NT2/D1 (cell line): ENCODE measurements around the gene EPHA6.

ENCODE experiments used
- DNase-seq: peaks from one replicate; pipeline ENCODE4 v3.0.0-alpha.2; 2011; ENCODE audit warnings: low read depth, low spot score
- H3K27me3 ChIP-seq: 2 replicates; pipeline ENCODE4 v1.6.0; 2011; ENCODE audit warnings: mild to moderate bottlenecking; ENCODE audit not compliant: insufficient read length, insufficient read depth
- H3K36me3 ChIP-seq: 2 replicates; pipeline ENCODE4 v1.6.1; 2011; ENCODE audit warnings: mild to moderate bottlenecking, low read length, mixed read lengths; ENCODE audit not compliant: insufficient read depth, insufficient read length
- H3K4me1 ChIP-seq: 2 replicates; pipeline ENCODE4 v1.5.1; 2011; ENCODE audit not compliant: insufficient read depth, insufficient read length
- H3K4me3 ChIP-seq: 2 replicates; pipeline ENCODE4 v1.5.1; 2011; ENCODE audit warnings: low read depth; ENCODE audit not compliant: insufficient read length
- H3K9ac ChIP-seq: 2 replicates; pipeline ENCODE4 v1.6.0; 2011; ENCODE audit warnings: low read depth; ENCODE audit not compliant: insufficient read length
- H3K9me3 ChIP-seq: 2 replicates; pipeline ENCODE4 v1.5.1; 2011; ENCODE audit warnings: mild to moderate bottlenecking, low read length; ENCODE audit not compliant: insufficient read depth
- SUZ12 ChIP-seq: IDR thresholded peaks from 2 replicates; pipeline ENCODE4 v1.6.1; 2011; ENCODE audit not compliant: insufficient read length, insufficient read depth; ENCODE audit errors: extremely low read depth
- YY1 ChIP-seq: IDR thresholded peaks from 2 replicates; pipeline ENCODE4 v1.6.1; 2011; ENCODE audit not compliant: insufficient read length, insufficient read depth
- ZNF274 ChIP-seq: IDR thresholded peaks from 2 replicates; pipeline ENCODE4 v1.6.1; 2011; ENCODE audit warnings: mild to moderate bottlenecking, low read depth, low read length

Gene EPHA6

GRCh38 chr3:96813820-96814650, at the start of gene EPHA6:
Gene EPHA6, plus strand, starts transcription at chr3:96814594.
- peak within 1 kb of the TSS; percentile 89 for H3K4me3 ChIP-seq
- no peak for TF ChIP-seq YY1
- no peak for TF ChIP-seq ZNF274
- no peaks in the 10 kb centered on the region for H3K4me1 ChIP-seq
- H3K9ac ChIP-seq: peak within 1 kb of the TSS; percentile 83
- no peaks in the 10 kb centered on the region for H3K9me3 ChIP-seq
- DNase-seq: peak; percentile 40
- peaks cover 39% of the 10 kb centered on the region for H3K27me3 ChIP-seq
- no peaks in the 10 kb centered on the region for H3K36me3 ChIP-seq

- peaks cover 21% of the 10 kb centered on the region for H3K9me3 ChIP-seq
- no peaks in the 10 kb centered on the region for H3K4me1 ChIP-seq
- DNase-seq: no peak
- no peaks in the 10 kb centered on the region for H3K27me3 ChIP-seq
- no peak overlapping the region for H3K4me3 ChIP-seq
- no peaks in the 10 kb centered on the region for H3K36me3 ChIP-seq
- no peak overlapping the region for H3K9ac ChIP-seq
- no peak for TF ChIP-seq ZNF274
- no peak for TF ChIP-seq YY1
- TF ChIP-seq SUZ12: no peak
These were observed 37.6 kb upstream of the EPHA6 start for GRCh38 chr3:96776818-96777217.

- Histone ChIP-seq H3K9me3 (peaks cover 9% of the 10 kb centered on the region; the same call in 1 of the 2 replicates), H3K27me3 (no peaks in the 10 kb centered on the region), H3K4me1 (no peaks in the 10 kb centered on the region), H3K4me3 (no peak overlapping the region), H3K36me3 (no peaks in the 10 kb centered on the region), H3K9ac (no peak overlapping the region)
- DNase-seq: no peak
- no peak for TF ChIP-seq ZNF274
- no peak for TF ChIP-seq SUZ12
- no peak for TF ChIP-seq YY1
These were observed 34.6 kb upstream of the EPHA6 start for GRCh38 chr3:96779810-96780209.

- TF ChIP-seq ZNF274 (no peak), YY1 (no peak), SUZ12 (no peak)
- no peak for DNase-seq
- H3K9me3 ChIP-seq: no peaks in the 10 kb centered on the region
- no peak overlapping the region for H3K9ac ChIP-seq
- no peaks in the 10 kb centered on the region for H3K36me3 ChIP-seq
- no peaks in the 10 kb centered on the region for H3K4me1 ChIP-seq
- H3K27me3 ChIP-seq: no peaks in the 10 kb centered on the region
- no peak overlapping the region for H3K4me3 ChIP-seq
These were observed 18.3 kb upstream of the EPHA6 start for GRCh38 chr3:96796101-96796500.

- no peak for TF ChIP-seq ZNF274
- H3K4me1 ChIP-seq: no peaks in the 10 kb centered on the region
These were observed 10.5 kb upstream of the EPHA6 start for GRCh38 chr3:96803870-96804269.

GRCh38 chr3:96806341-96806740, 8.1 kb upstream of the EPHA6 start:
- TF ChIP-seq ZNF274 (no peak), YY1 (no peak), SUZ12 (no peak)
- DNase-seq: no peak
- H3K9ac ChIP-seq: no peak overlapping the region
- no peaks in the 10 kb centered on the region for H3K27me3 ChIP-seq
- H3K9me3 ChIP-seq: no peaks in the 10 kb centered on the region; the same call in 1 of the 2 replicates
- H3K4me1 ChIP-seq: no peaks in the 10 kb centered on the region
- H3K4me3 ChIP-seq: no peak overlapping the region
- no peaks in the 10 kb centered on the region for H3K36me3 ChIP-seq

More at GRCh38 chr3:96803870-96804269, 10.5 kb upstream of the EPHA6 start:
- Histone ChIP-seq H3K27me3 (no peaks in the 10 kb centered on the region), H3K36me3 (no peaks in the 10 kb centered on the region), H3K9ac (no peak overlapping the region), H3K4me3 (no peak overlapping the region), H3K9me3 (no peaks in the 10 kb centered on the region; the same call in 1 of the 2 replicates)
- DNase-seq: no peak

- TF ChIP-seq SUZ12: no peak
- TF ChIP-seq ZNF274: no peak
- TF ChIP-seq YY1: no peak
- peak overlapping the region; percentile 89 for H3K4me3 ChIP-seq
- DNase-seq: peak; percentile 80
- no peaks in the 10 kb centered on the region for H3K36me3 ChIP-seq
- no peaks in the 10 kb centered on the region for H3K9me3 ChIP-seq
- H3K27me3 ChIP-seq: peaks cover 39% of the 10 kb centered on the region
- H3K9ac ChIP-seq: peak overlapping the region; percentile 83
- no peaks in the 10 kb centered on the region for H3K4me1 ChIP-seq
These were observed 1.1 kb upstream of the EPHA6 start for GRCh38 chr3:96813134-96813819.
